ENCODE data around the gene ITM2C.

- TF ChIP-seq ZNF830 (CRISPR knock-in tag; IDR thresholded peaks at IDR 0.05) = no peak
- TF ChIP-seq ZBTB17 (CRISPR knock-in tag; IDR thresholded peaks at IDR 0.05) = no peak
- TF ChIP-seq ZNF24 (IDR thresholded peaks at IDR 0.05) = no peak
- TF ChIP-seq ZC3H11A (IDR thresholded peaks at IDR 0.05; ENCODE audit: low read depth, low read length) = no peak
- TF ChIP-seq CTCF (IDR thresholded peaks at IDR 0.05 in 2 of 3, conservative IDR thresholded peaks at IDR 0.05 in 1 of 3; ENCODE audit: insufficient read depth in 2 of 3, low read depth in 1 of 3, low read length in 3 of 3) = no peak
- no peak for TF ChIP-seq HNRNPUL1 (IDR thresholded peaks at IDR 0.05; ENCODE audit: low read length)
- no peak for TF ChIP-seq IRF1 (CRISPR knock-in tag; IDR thresholded peaks at IDR 0.05; ENCODE audit: borderline replicate concordance)
- TF ChIP-seq PHF20 (IDR thresholded peaks at IDR 0.05; ENCODE audit: partially characterized antibody) = no peak
- TF ChIP-seq DPF2 (IDR thresholded peaks at IDR 0.05) = no peak
- no peak for TF ChIP-seq ZBTB1 (CRISPR knock-in tag; IDR thresholded peaks at IDR 0.05; ENCODE audit: borderline replicate concordance, low read depth)
- no peak for TF ChIP-seq PML (IDR thresholded peaks at IDR 0.05; ENCODE audit: low read length)
- TF ChIP-seq USF2 (CRISPR knock-in tag; IDR thresholded peaks at IDR 0.05) = no peak
- TF ChIP-seq RFX5 (IDR thresholded peaks at IDR 0.05; ENCODE audit: low read depth, low read length) = no peak
- no peak for TF ChIP-seq ATF2 (CRISPR knock-in tag; IDR thresholded peaks at IDR 0.05)
Measured at GRCh38 chr2:230893338-230893737, 28.6 kb downstream of the ITM2C start.
